Caki2 (cell line): ENCODE measurements around the gene SCNN1A. TPM values are rescaled to one million over a fixed set of nuclear protein-coding genes. Genes with fewer than 3 reads are reported as not detected.
A peak's percentile ranks its signal among the peaks of the same experiment; 100 is the strongest.

Source experiments
- DNase-seq: peaks from one replicate; pipeline ENCODE4 v3.0.0-alpha.2; 2015; ENCODE audit warnings: low read depth
- in situ Hi-C: cut with HindIII; loops from 2 replicates; pipeline ENCODE4 v1.10.0; 2016; ENCODE audit warnings: low sequenced_read_pairs, low pct_unique_long_range_greater_than_20kb, mixed read lengths
- total RNA-seq: library from RNA; depleted of rRNA; stranded (reverse); fragments of >200 nt; shearing (Covaris generic); gene quantifications from 2 replicates; pipeline ENCODE4 v1.2.3, GENCODE V29; 2014; ENCODE audit warnings: low replicate concordance

Gene SCNN1A
- total RNA-seq, 1 experiment from 2014 or later, result 5.7 TPM

DNA sequence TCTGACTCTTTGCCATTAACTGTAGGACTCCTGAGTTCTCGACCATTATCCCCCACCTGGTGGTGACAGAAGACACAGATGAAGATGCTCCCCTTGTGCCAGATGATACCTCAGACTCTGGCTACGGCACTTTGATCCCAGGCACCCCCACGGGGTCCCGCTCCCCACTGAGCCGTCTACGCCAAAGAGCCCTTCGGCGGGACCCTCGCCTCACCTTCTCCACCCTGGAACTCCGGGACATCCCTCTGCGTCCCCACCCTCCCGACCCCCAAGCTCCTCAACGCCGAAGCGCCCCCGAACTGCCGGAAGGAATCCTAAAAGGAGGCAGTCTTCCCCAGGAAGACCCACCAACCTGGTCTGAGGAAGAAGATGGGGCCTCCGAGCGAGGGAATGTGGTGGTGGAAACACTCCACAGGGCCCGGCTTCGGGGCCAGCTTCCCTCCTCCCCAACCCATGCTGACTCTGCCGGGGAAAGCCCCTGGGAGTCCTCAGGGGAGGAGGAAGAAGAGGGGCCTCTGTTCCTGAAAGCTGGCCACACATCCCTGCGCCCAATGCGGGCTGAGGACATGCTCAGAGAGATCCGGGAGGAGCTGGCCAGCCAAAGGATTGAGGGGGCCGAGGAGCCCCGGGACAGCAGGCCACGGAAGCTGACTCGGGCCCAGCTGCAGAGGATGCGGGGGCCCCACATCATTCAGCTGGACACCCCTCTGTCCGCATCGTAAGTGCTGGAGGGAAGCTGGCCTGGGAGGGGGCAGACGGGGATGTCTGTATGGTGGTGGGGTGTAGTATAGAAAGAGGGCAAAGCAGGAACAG is 47.9 kb downstream of the SCNN1A start:
- in situ Hi-C loops, result no loop called here
- no peak for DNase-seq

DNA sequence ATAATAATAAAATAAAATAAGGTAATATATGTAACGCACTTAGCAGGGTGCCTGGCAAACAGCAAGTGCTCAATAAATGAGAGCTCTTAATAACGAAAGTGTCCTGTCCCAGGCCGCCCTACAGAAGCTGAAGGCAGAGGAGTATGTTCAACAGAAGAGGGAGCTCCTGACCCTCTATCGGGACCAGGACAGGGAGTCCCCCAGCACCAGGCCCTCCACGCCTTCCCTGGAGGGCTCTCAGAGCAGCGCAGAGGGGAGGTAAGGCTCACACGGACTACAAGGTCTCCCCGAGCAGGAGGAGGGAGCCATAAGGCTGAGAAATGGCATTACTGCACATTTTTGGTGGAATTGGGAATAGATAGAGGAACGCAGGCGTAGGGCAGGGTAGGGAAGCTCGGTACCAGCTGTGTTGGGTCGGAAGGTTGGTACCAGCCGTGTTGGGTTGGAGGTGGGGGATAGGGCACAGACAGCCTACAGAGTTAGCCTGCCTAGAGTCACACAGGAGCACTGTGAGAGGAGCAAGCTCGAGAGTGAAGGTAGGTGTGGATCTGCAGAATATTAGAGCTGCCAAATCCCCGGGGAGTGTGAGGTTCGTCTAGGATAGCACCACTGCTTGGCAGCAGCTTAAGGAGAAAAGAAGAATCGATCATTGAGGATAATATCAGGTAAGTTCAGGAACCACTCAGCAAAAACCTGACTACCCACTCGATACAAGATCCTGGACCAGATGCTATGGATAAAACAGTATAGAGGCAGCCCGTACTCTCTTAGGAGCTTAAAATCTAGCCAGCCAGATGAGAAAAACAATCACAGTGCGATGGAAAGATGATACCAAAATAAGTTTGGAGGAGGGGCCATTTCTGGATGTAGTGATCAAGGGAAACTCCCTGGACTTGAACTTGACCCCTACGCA is 48.8 kb downstream of the SCNN1A start:
- peak; percentile 28 for DNase-seq
- in situ Hi-C loops, result no loop called here

DNA sequence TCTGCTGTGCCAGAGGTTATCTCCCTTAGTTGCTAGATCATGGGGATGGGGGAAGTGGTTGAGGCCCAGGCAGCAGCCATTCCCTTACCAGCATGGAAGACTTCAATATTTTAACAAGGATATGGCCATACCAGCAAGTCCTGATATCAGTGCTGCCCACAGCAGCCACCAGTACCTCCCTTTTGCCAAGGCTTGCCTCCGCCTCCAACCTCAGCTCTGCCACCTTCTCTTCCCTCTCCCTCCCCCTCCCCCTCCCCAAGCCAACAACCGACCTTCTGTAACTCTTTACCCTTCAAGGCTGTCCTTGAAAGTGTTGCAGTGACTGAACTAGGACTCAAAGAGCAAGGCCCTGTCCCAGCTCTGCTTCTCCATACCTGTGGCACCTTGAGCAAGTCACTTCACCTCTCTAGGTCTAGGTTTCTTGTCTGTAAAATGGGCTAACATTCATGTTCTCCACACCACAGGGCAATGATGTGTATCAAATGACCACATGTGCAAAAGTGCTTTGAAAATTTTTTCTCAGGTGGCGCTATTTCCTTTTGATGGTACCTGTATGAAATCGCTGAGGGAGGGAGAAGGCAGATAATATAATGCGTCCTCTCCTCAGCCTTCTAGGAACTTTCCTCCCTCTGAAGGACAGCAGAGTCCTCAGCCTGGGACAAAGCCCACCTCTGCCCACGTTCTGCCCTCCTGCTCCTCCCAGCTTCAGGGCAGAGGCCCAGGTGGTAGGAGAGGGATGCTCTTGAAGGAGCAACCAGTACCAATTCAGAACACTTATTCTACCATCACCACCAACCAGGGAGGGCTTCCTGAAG is 50.2 kb downstream of the SCNN1A start:
- in situ Hi-C loops, result no loop called here
- no peak for DNase-seq

DNA sequence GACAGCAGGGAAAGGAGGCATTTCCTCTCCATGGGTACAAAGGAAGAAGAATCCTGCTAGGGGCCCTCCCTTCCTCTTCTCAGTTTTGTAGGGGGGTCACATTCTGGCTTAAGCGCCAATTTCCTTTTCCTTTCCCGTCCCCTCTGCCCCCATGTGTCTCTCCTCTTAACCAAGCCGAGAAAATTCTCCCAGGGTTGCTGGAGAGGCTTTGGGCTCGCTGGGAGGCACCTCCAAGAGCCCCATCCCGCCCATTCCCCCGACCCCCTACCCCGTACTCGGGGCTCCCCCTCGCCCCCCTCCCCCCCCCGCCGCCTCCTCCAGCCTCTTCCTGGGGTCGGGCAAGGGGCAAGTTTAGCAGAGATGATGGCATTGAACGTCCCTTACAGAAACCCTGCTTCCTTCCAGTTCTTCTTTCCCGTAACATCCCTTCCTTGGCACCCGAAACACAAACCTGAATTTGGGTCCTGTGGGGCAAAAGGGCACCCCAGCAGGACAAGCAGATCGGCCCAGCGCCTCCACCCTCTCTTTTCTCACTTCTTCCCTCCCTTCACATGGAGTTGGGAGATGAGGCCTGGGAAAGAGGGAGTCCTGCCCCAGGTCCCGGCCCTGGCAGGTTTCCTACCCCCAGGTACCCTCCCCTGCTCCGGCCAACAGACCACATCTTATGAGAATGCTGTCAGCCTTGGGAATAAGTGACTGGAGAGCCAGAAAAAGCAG is 51.2 kb downstream of the SCNN1A start:
- in situ Hi-C loops, result no loop called here
- DNase-seq, result no peak

DNA sequence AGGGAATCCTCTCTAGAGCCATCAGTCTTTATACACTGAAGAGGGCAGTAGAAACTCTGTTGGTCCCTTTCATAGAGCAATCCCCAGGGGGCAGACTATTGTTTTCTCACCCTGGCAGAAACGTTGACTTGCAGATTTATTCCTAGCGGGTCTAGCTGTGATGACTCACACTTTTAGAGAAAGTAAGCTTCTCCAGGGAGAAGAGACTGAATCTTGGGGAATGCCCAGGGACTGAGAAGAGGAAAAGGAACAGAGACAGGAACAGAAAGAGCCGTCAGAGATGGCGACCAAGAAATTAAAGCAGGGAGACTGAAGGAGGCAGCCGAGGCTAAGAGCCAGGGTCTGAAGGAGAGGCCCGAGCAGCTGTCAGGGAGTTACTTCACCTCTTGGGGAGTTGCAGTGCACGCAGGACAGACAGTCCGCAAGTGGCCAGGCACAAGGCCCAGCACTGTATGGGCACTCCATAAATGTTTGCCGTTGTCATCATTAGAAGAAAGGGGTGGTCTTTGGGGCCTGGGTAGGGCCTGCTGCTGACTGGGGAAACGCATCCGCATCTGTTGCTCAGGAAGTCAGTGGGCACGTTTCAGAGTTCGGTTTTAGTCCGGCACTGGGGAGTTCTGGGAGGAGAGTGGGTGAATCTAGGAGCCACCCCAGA is 51.9 kb downstream of the SCNN1A start:
- DNase-seq, result peak; percentile 89
- in situ Hi-C loops, result no loop called here

DNA sequence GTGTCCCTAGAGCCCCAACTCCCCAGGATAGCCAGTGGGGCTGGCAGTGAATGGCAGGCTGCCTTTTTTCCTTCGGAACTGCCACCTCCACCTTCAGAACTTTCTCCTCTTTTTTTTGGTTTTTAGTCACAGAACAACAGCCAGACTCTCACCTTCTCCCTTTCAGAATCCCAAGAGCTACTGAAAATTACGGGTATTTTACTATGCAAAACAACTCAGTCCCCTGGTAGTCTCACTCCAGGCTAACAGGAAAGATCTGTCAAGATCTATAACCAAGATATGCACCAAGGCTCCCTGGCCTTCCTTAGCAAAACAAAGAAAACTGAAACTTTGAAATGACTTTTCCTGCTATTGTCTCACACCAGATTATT is 52.4 kb downstream of the SCNN1A start:
- DNase-seq, result no peak
- in situ Hi-C loops, result no loop called here

DNA sequence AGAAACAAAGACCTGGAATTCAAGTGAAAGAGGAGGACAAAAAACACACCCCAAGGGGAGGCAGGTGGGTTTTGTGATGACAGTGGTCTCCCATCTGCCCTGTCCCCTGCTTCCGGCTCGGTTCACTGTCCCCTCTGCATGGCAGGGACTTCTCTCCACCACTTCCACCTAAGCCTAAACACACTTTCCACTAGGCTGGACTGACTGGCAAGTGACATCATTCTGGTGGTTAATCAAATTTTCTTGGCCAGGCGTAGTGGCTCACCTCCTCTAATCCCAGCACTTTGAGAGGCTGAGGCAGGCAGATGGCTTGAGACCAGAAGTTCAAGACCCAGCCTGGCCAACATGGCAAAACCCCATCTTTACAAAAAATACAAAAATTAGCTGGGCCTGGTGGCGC is 53.0 kb downstream of the SCNN1A start:
- in situ Hi-C loops, result no loop called here
- DNase-seq, result no peak

DNA sequence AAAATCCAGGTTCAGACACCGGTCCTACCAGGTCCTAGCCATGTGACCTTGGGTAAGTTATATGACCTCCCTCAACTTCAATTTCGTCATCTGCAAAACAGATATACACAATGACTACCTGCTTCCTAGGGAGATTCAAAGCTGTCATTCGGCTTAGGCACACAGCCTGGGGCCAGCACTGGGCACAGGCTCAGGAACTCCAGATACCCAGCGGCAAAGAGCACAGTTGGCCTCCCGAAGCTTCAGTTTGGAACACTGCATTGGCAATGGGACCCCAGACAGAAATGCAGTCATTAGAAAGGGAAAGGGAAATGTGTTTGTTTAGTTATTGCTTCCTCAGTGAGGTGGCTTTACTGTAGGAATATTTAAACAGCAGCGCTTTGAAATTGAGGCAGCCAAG is 53.5 kb downstream of the SCNN1A start:
- DNase-seq, result no peak

DNA sequence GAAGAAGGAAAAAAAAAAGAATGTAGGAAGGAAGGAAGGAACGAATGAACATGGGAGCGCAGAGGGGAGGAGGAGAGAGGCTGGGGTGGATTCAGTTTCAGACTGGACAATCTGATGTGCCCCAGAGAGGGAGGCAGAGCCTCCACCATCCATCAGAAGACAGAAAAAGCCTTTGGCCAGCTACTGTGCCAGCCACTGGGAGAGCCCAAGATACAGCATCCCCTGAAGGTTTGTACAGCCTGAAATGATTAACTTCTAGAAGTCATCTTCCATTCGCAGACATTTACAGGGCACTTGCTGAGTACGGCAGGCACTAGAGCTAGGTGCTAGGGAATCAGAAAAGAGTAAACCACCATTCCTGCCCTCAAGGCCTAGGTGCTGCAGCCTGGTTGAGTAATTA is 55.9 kb downstream of the SCNN1A start:
- in situ Hi-C loops, result no loop called here

More for the DNA sequence above, 53.5 kb downstream of the SCNN1A start:
- in situ Hi-C loops, result no loop called here

DNA sequence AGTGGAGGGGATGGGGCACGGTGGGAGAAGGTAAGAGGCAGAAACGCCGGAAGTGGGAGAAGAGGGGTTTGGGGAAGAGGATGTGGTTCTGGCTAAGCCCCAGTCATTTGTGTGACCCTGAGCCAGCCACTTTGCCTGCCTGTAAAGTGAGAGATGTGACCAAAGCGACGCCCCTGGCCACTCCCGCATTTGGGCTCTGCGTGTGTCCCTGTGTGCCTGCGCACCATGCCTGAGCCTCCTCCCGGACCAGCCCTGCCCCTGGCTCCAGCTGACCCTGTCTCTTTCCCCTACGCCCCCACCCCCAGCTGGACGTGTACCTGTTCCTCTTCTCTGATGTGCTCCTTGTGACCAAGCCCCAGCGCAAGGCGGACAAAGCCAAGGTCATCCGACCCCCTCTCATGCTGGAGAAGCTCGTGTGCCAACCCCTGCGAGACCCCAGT is 56.9 kb downstream of the SCNN1A start:
- DNase-seq, result no peak
- in situ Hi-C loops, result no loop called here

More for the DNA sequence above, 55.9 kb downstream of the SCNN1A start:
- no peak for DNase-seq

DNA sequence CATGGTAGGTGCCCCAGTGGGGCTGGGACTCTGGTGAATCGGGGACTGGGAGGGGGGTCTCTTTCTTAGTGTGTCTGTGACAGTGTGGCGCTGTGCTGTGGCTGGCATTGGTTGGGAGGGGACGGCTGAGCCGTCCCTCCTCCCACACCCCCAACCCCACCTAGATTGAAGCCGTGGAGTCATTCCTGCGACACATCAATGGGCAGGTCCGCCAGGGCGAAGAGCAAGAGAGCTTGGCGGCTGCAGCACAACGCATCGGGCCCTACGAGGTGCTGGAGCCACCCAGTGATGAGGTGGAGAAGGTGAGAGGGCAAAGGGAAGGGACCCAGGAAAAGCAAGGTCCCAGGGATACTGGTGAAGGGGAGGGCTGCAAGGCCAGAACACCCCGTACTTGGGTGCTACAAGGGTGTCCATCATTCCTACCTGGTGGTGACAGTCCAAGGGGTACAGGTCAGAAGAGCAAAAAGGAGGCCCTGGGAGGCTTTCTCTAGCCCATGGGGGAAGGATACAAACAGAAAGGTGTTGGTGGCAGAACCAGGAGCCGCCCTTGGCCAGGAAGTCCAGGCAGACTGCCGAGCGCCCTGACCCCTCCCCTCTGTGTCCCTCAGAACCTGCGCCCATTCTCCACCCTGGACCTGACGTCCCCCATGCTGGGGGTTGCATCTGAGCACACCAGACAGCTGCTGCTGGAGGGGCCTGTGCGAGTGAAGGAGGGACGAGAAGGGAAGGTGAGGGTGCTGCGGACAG is 57.5 kb downstream of the SCNN1A start:
- no peak for DNase-seq
- in situ Hi-C loops, result no loop called here

DNA sequence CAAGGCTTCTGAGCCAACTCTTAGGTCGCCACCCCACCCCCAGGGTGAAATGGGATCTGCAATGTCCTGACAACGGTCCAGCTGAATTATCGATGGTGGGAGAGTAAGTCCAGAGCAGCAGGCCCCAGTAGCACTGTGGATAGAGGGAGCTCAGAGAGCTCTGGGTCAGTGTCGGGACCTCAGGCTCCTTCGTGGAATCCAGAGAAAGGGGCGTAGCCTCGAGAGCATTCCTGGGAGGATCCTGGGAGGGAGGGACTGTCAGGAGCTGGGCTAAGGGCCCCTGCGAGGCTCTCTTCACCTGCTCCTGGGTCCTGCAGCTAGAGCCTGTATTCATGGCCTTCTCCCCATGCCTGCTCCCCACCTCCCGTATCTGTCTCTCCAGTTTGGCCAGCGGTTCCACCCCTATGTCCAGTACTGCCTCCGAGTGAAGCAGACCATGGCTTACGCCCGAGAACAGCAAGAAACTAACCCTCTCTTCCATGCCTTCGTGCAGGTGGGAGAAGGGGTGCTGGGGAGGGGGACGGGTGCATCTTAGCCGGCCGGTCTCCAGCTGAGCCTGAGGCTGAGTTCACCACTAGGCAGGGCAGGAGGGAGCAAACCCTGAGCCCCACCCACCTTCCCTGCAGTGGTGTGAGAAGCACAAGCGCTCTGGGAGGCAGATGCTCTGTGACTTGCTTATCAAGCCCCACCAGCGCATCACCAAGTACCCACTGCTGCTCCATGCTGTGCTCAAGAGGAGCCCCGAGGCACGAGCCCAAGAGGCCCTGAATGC is 58.3 kb downstream of the SCNN1A start:
- in situ Hi-C loops, result no loop called here
- no peak for DNase-seq

DNA sequence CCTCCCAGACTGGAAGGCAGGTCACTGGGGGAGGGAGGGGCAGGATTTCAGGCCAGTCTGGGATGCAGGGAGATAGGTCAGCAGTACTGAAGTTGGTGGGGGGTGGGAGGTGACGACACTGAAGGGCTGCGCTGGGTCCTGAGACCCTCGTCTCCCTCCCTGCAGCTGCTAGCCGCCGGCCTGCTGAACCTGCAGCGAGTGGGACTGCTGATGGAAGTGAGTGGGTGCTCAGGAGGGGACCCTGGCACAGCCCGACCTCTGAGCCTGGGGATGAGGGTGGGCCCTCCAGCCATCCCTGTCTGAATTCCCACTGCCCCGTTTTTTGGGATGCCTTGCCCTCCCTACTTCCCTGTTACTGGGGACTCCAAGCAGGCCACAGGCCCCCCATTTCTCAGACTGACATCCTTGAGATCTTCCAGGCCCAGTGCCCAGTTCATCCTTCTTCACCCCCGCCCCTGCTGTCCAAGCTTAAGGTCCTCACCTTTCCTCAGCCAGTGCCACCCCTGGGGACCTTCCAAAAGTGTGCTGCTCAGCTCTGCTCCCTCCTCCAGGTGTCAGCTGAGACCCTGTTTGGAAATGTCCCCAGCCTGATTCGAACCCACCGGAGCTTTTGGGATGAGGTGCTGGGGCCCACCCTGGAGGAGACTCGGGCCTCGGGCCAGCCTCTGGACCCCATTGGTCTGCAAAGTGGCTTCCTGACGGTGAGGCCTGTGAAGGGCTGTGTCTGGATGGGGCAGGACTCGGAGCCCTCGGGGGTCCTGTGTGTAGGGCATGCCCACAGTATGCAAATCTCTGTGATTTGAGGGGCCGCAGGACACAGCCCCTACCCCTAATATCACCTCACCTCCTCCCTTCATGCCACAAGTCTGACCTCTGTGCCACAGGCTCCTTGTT is 59.4 kb downstream of the SCNN1A start:
- in situ Hi-C loops, result no loop called here
- DNase-seq, result no peak

DNA sequence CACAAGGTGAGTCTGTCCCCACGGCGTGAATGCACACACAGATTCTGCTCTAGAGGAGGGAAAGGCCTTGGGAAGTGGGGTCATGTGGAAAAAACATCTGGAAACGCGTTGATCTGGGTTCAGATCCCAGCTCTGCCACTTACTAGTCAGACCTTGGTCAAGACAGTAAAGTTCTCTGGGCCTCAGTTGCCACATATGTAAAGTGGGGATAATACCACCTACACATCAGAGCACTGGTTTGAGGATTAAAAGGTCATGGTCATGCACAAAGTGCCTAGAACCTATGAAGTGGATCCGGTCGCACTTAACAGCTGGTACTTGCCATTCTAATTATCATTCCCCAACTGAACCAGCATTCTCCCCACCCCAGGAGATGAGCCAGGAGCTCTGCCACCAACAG is 60.2 kb downstream of the SCNN1A start:
- in situ Hi-C loops, result no loop called here
- no peak for DNase-seq

DNA sequence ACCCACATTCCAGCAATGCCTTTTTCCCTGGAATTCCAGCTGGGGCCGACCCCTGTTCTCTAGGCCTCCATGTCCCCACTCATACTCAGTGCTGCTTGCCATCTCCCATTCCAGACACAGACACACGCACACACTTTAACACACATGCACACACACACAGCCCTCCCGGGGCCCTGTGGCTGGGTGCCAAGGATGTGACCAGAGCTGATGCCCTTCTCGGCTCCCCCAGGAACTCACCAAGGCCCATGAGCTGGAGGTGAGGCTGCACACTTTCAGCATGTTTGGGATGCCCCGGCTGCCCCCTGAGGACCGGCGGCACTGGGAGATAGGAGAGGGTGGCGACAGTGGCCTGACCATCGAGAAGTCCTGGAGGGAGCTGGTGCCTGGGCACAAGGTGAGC is 60.6 kb downstream of the SCNN1A start:
- in situ Hi-C loops, result no loop called here

More for the DNA sequence above, 60.6 kb downstream of the SCNN1A start:
- DNase-seq, result no peak
